ENCODE data around the gene GRIK3. TPM values are rescaled to one million over a fixed set of nuclear protein-coding genes. Genes with fewer than 3 reads are reported as not detected.

Gene GRIK3
- total RNA-seq, 1 experiment from 2014 or later: 5.5 TPM

- TF ChIP-seq, protein P1, sequence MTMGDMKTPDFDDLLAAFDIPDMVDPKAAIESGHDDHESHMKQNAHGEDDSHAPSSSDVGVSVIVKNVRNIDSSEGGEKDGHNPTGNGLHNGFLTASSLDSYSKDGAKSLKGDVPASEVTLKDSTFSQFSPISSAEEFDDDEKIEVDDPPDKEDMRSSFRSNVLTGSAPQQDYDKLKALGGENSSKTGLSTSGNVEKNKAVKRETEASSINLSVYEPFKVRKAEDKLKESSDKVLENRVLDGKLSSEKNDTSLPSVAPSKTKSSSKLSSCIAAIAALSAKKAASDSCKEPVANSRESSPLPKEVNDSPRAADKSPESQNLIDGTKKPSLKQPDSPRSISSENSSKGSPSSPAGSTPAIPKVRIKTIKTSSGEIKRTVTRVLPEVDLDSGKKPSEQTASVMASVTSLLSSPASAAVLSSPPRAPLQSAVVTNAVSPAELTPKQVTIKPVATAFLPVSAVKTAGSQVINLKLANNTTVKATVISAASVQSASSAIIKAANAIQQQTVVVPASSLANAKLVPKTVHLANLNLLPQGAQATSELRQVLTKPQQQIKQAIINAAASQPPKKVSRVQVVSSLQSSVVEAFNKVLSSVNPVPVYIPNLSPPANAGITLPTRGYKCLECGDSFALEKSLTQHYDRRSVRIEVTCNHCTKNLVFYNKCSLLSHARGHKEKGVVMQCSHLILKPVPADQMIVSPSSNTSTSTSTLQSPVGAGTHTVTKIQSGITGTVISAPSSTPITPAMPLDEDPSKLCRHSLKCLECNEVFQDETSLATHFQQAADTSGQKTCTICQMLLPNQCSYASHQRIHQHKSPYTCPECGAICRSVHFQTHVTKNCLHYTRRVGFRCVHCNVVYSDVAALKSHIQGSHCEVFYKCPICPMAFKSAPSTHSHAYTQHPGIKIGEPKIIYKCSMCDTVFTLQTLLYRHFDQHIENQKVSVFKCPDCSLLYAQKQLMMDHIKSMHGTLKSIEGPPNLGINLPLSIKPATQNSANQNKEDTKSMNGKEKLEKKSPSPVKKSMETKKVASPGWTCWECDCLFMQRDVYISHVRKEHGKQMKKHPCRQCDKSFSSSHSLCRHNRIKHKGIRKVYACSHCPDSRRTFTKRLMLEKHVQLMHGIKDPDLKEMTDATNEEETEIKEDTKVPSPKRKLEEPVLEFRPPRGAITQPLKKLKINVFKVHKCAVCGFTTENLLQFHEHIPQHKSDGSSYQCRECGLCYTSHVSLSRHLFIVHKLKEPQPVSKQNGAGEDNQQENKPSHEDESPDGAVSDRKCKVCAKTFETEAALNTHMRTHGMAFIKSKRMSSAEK (CRISPR knock-in tag; IDR thresholded peaks at IDR 0.05; ENCODE audit: borderline replicate concordance): no peak
- TF ChIP-seq SMAD4 (CRISPR knock-in tag; IDR thresholded peaks at IDR 0.05): no peak
- no peak for TF ChIP-seq CREM (CRISPR knock-in tag; IDR thresholded peaks at IDR 0.05)
- TF ChIP-seq GTF2I (CRISPR knock-in tag; conservative IDR thresholded peaks at IDR 0.05): no peak
- no peak for TF ChIP-seq PRDM15 (CRISPR knock-in tag; IDR thresholded peaks at IDR 0.05)
- no peak for TF ChIP-seq HMGA2 (CRISPR knock-in tag; IDR thresholded peaks at IDR 0.05)
- no peak for TF ChIP-seq TCF7 (CRISPR knock-in tag; IDR thresholded peaks at IDR 0.05; ENCODE audit: low read depth)
- no peak for TF ChIP-seq ZNF263 (CRISPR knock-in tag; IDR thresholded peaks at IDR 0.05; ENCODE audit: low read depth)
- TF ChIP-seq ELF4 (CRISPR knock-in tag; IDR thresholded peaks at IDR 0.05; ENCODE audit: low read depth): no peak
- no peak for TF ChIP-seq MYBL2 (CRISPR knock-in tag; IDR thresholded peaks at IDR 0.05)
- no peak for TF ChIP-seq ZNF416 (CRISPR knock-in tag; IDR thresholded peaks at IDR 0.05)
Measured at GRCh38 chr1:36759355-36759754, 275.0 kb downstream of the GRIK3 start (continued).

- ATAC-seq (no peak), DNase-seq (ENCODE audit: low spot score) (no peak)
- Mint-ChIP-seq H3K36me3 (peaks cover 3% of the 10 kb centered on the region), H3K9me3 (peaks cover 8% of the 10 kb centered on the region), H3K4me3 (no peak overlapping the region), H3K4me1 (peaks cover 15% of the 10 kb centered on the region), H3K27me3 (ENCODE audit: low read depth) (peaks cover 18% of the 10 kb centered on the region), H3K27ac (no peak overlapping the region)
- ChIA-PET CTCF (interaction anchor here (0.5 to 0.6 kb wide), 2 partner anchors 19 to 1766 kb away, joined by 3 to 4 read pairs; no protein-coding TSS in a partner anchor), POLR2A (no interaction called here)
- TF ChIP-seq JUN (CRISPR knock-in tag; IDR thresholded peaks at IDR 0.05): no peak
- no peak for TF ChIP-seq ZNF121 (CRISPR knock-in tag; IDR thresholded peaks at IDR 0.05)
- TF ChIP-seq GRHL2 (CRISPR knock-in tag; IDR thresholded peaks at IDR 0.05; ENCODE audit: insufficient replicate concordance, severe bottlenecking): no peak
- TF ChIP-seq JAZF1 (CRISPR knock-in tag; IDR thresholded peaks at IDR 0.05): no peak
- no peak for TF ChIP-seq ERG (CRISPR knock-in tag; IDR thresholded peaks at IDR 0.05)
- TF ChIP-seq FOXJ3 (CRISPR knock-in tag; IDR thresholded peaks at IDR 0.05; ENCODE audit: borderline replicate concordance): no peak
- no peak for TF ChIP-seq ZNF317 (CRISPR knock-in tag; IDR thresholded peaks at IDR 0.05; ENCODE audit: borderline replicate concordance, low read depth)
- TF ChIP-seq FOXP1 (CRISPR knock-in tag; IDR thresholded peaks at IDR 0.05; ENCODE audit: borderline replicate concordance): no peak
- no peak for TF ChIP-seq MYBL2 (CRISPR knock-in tag; IDR thresholded peaks at IDR 0.05)
- TF ChIP-seq, protein P2, sequence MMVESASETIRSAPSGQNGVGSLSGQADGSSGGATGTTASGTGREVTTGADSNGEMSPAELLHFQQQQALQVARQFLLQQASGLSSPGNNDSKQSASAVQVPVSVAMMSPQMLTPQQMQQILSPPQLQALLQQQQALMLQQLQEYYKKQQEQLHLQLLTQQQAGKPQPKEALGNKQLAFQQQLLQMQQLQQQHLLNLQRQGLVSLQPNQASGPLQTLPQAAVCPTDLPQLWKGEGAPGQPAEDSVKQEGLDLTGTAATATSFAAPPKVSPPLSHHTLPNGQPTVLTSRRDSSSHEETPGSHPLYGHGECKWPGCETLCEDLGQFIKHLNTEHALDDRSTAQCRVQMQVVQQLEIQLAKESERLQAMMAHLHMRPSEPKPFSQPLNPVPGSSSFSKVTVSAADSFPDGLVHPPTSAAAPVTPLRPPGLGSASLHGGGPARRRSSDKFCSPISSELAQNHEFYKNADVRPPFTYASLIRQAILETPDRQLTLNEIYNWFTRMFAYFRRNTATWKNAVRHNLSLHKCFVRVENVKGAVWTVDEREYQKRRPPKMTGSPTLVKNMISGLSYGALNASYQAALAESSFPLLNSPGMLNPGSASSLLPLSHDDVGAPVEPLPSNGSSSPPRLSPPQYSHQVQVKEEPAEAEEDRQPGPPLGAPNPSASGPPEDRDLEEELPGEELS (CRISPR knock-in tag; IDR thresholded peaks at IDR 0.05): no peak
- TF ChIP-seq E2F4 (CRISPR knock-in tag; IDR thresholded peaks at IDR 0.05; ENCODE audit: borderline replicate concordance, low read depth): no peak
- no peak for TF ChIP-seq FOXK1 (CRISPR knock-in tag; IDR thresholded peaks at IDR 0.05)
- no peak for TF ChIP-seq ELF4 (CRISPR knock-in tag; IDR thresholded peaks at IDR 0.05; ENCODE audit: low read depth)
- TF ChIP-seq TCF7 (CRISPR knock-in tag; IDR thresholded peaks at IDR 0.05; ENCODE audit: low read depth): no peak
Measured at GRCh38 chr1:36755303-36756230, 278.7 kb downstream of the GRIK3 start.

Data from WTC11 (cell line).